HG03439 (cell line): ENCODE results near the gene FMO5.
"Not testable (repeated sequence)": the region's sequence is repeated elsewhere in the genome, so short reads cannot be mapped to it uniquely, and the experiment has no call there.

Experiments
- ATAC-seq: cut with Tn5 transposase; IDR thresholded peaks from one replicate; pipeline ENCODE4 v1.9.1; 2021; ENCODE audit warnings: mild to moderate bottlenecking, moderate library complexity; ENCODE audit not compliant: unreplicated experiment

FMO5 gene

DNA sequence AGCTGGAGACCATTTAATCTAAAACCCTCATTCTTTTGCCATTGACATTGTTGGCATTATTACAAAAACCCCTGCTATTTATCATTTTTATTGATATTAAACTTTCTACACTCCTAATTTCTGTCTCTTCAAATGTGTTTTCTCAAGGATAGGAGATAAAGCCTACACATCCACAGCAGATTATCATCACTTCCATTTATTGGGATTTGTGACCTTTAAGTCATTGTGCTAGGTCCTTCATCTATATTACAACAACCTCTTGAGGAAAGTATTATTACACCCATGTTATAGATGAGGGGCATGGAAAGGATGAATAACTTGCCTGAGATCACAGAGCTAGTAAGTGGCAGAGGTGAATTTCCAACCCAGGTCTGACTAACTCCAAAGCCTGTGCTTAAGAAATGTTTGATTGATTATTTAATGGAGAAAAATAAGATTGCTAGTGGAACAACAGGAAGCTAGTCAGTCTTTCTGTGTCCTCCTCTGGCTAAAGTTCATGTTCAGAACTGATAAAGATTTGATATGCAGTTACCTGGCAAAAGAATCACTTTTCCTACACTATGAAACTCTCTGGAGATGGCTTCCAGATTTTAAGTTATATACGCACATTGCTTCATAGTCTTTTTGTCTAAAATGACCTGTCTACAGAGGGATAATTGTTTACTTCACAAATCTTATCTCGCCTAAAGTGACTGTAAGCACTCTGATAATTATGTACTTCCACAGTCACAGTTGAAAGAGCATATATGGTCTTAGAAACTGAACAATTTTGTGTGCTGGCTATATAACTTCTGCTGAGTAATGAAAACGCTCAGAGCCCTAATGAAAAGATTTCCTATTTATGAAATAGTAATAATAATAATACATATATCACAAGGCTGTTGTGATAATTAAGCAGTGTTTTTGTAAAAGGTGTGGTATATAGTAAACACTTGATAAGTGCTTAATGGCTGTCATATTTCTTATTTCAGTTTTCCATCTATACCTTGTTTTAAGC is 15.0 kb downstream of the FMO5 start:
- ATAC-seq = no peak

DNA sequence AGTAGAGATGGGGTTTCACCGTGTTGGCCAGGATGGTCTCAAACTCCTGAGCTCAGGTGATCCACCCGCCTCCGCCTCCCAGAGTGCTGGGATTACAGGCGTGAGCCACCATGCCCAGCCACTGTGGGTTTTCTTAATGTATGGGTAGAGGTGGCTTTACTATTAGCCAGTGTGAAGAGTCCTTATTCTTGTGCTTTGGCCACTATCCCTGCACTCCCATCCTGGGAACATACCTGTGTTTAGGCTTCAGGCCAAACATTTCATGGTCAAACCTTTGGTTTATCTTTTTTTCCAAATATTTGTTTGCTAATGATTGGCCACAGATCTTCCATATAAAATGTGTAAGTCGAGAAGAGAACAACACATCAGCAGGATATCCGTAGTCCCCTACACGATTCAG is 16.5 kb downstream of the FMO5 start:
- no peak for ATAC-seq

DNA sequence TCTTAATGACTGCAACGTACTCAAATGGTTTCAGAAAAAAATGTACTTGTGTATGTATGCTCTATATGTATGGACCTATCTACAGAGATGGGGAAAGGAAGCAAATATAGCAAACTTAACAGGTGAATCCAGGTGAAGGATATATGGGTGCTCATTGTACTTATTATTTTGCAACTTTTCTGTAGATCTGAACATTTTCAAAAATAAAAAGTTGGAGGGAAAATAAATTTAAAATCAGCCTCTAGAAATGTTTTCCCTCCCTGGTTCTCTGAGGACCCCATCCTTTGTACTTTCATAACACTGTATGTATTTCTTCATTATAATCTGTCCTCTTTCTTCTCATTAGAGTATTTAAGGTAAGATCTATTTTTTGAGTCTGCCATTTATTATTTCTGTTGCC is 17.9 kb downstream of the FMO5 start:
- ATAC-seq = no peak

DNA sequence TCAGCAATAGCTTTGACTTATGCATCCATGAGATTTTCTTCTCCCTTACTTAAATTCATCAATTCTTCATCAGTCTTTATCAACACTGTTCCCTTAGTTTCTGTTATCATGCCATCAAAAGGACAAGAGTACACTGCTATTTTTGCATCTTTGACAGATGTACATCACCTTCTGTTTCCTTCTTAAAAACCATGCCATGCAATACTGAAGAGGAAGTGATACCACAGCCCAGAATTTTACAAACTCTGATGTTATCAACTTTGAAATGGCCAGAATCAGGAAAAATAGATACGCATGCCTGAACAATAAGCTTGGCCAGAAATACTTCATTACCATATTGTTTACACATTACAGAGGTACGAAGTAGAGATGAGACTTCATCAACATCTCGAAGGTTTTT is 21.1 kb downstream of the FMO5 start:
- no peak for ATAC-seq

DNA sequence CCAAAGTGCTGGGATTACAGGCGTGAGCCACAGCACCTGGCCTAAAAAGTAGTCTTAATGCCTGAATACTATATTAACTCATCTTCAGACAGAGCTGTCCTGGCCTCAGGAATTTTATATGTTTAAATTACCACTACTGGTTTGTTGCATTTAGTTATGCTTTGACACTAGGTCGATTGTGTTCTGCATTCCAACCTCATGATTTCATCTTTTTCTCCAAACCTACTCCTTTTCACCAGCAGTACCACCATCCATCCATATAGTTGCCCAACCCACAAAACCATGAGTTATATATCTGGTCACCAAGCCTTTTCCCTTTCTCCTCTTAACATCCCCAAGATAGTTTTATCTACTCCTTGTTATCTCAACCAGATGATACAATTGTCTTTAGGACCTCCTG is 22.6 kb downstream of the FMO5 start:
- no peak for ATAC-seq

DNA sequence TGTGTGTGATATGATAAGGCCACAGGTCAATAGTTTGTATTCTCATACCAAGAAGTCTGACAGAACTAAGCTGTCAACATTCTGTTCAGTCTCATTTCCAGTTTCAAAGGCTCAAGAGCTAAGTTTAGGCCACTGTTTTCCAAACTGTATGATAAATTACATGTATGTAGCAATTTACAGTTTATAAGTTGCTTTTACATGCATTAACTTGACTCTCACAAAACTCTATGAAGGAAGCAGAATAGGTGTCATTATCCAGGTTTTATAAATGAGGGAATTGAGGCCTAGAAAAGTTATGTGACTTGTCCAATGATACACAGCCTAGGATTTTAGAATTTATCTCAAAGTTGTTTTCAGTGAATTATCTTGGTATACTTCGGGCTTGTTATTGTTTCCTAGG is 23.4 kb downstream of the FMO5 start:
- no peak for ATAC-seq

DNA sequence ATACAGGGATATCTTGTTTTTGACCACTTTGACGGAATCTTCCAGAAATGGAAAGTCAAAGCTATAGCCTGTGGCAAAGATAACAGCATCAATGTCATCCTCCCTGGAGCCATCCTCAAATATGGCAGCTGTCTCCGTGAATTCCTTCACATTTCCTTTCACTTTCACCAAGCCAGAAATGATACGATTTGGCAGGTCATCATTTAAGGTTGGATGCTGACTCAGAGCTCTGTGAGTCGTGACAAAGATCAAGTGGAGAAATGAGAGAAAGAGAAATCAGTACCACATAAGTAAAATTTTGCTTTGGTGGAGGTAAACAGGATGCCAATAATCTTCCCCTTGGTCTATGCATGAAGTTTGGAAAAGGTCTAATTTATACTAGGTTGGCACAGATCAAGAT is 23.9 kb downstream of the FMO5 start:
- ATAC-seq = no peak

DNA sequence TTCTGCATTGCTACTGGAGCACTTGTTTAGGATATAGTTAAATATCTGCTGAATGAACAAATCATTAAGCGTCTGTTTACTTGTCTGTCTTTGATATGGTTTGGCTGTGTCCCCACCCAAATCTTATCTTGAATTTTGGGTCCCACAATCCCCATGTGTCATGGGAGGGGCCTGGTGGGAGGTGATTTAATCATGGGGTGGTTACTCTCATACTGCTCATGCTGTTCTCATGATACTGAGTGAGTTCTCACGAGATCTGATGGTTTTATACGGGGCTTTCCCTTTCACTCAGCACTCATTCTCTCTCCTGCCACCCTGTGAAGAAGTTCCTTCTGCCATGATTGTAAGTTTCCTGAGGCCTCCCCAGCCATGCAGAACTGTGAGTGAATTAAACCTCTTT is 27.8 kb downstream of the FMO5 start:
- ATAC-seq = not testable (repeated sequence)

DNA sequence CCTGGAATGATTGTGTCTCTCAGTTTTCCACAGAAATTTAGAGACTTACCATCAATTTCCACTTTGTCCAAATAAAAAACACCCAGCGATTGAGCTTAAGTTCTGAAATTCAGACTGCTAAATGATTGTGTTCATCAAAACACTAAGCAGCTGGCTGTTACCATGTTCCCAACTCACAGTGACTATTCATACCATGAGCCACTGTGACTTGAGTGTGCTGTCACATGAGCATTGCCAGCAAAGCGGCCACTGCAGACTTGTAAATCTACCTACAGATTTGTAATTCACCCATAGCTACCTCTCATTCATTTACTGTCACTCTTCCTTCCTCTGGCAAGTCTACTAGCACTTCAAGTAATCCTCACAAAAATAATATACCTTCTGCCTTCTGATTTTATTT is 35.6 kb downstream of the FMO5 start:
- ATAC-seq = no peak

DNA sequence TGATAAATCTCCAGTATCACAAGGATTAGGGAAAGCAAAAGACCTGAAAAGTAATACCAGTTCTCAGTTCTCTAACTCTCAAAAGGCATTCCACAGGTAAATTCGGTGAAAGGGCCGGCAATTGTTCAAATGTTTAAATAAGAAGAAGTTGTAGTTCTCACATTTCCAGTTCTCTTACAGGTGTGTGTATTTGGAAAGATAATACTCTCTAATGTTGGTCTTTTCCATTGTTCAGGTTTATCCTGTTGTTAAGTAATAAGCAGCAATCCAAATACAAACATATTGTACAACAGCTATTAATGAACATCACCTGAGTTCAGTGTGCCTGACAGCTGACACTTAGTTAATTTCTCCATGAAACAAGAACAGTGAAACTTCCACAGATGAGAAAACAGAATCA is 39.7 kb downstream of the FMO5 start:
- ATAC-seq = no peak

DNA sequence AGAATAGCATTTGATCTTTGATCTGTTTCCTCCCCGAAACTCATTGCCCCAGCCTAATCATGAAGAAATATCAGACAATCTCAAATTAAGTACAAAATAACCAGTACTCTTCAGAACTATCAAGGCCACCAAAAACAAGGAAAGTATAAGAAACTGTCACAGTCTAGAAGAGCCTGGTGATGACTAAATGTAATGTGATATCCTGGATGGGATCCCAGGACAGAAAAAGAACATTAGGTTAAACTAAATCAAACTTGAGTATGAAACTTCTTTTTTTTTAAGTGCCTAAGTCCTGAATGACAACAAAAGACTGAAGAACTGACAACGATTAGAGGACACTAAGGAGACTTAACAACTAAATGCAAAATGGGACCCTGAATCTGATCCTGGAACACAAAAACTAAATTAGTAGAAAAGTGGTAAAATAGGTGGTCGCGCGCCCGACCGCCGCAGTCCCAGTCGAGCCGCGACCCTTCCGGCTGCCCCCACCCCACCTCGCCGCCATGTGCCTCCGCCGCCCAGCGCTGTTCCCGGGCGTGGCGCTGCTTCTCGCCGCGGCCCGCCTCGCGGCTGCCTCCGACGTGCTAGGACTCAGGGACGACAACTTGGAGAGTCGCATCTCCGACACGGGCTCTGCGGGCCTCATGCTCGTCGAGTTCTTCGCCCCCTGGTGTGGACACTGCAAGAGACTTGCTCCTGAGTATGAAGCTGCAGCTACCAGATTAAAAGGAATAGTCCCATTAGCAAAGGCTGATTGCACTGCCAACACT is 47.3 kb downstream of the FMO5 start:
- no peak for ATAC-seq

DNA sequence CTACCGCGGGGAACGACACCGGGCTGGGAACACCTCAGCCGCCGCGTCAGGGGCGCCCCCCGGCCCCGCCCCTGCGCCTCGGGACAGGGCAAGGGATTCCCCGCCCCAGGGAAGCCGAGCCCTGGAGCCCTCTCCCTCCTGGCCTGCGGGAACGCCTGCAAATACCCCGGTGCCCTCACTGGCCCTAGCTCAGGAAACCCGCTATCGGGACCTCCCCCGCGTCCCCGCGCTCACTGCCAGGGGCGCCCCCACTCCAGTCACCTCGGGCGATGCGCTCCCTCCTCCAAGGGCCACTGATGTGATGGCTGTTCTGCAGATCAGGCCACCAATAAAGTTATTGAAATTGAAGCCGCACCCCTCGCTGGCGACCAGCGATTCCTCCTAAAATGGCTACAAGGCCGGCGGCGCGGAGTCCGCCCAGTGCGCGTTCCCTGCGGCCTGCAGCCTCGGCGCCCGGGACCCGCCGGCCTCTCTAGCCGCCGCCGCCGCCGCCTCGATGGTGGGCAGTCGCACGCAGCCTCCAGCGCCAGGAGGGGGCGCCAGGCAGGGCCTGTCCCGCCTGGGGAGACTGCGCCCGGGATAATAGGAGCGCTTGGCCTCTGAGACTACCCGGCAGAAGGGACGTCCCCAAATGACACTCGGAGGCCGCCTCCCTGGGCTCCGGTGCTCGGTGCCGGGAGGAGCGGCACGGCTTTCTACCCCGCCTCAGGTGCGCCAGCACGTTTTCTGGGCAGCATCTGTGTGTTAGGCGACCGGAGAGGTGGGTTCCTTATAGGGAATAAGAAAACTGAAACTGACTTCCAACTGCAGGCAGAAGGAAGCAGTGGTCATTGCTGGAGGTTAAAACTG is 52.7 kb downstream of the FMO5 start, which contains the start of gene PRKAB2:
Gene PRKAB2 (minus strand): TSS at position 303 of the 849 bp plus-strand sequence. CDS start 326 bp downstream, outside the sequence.
- peak; percentile 90 for ATAC-seq

DNA sequence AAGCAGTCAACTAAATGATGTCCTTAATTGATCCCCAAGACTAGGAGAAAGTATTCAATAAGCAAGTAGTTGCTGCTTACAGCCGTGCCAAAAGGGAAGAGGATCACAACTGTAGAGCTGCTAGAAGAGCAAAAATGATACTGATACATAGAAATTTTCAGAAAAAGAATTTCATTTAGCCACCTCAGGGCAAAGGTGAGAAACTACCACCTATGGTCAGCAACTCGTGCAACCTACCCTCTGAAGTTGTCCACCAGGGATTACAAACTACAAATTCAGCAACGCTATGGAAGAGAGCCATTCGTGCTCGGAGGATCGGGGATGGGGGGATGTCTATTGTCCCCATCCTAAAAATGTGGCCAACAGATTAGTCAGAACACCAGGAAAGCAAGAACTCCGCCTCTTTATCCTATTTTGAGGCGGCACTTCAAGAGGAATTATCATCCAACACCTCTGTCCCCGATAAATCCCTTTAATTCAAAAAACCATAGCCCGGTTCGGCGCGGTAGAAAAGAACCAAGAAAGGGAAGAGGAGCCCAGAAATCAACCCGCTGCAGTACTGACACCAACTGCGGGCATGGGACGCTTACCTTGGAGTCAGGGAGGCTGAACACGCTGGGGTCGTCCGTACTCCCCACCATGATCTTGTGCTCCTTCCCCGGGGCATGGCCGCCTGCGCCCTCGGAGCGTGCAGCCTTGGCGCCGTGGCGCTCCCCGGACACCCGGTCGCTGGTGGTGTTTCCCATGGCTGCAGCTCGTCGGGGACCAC is 53.6 kb downstream of the FMO5 start:
- ATAC-seq = peak; percentile 19

DNA sequence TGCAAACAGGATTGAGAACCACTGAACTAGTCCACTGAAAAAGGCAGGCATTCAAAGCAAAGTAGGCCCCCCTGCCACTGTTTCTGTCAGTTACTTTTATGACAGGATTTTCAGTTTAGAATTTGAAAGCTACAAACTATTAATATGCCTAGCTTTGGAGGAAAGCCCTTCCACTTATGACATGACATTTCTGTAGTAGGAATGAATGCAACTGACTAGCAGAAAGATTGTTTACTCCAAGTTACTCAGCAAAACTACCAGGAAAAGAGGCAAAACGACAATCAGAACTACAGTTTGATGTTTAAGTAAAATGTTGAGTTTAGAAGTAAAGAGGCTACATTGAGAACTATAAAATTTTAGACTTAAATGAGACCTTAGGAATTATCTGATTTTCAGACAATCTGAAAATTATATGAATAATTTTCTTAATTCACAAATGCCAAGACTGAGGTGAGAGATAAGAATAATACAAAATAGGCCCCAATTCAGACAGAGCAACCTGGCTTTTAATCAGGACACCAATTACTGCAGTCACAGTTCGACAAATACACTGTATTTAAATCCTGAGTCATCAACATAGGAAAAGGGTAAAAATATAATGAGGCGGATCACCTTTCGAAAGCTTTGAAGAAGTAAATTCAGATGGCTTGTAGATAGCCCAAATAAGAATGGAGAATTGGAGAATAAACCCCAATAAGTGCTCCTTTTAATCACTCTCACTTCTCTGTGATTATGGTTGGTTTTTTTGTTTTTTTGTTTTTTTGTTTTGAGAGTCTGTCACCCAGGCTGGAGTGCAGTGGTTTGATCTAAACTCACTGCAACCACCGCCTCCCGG is 55.1 kb downstream of the FMO5 start:
- no peak for ATAC-seq

DNA sequence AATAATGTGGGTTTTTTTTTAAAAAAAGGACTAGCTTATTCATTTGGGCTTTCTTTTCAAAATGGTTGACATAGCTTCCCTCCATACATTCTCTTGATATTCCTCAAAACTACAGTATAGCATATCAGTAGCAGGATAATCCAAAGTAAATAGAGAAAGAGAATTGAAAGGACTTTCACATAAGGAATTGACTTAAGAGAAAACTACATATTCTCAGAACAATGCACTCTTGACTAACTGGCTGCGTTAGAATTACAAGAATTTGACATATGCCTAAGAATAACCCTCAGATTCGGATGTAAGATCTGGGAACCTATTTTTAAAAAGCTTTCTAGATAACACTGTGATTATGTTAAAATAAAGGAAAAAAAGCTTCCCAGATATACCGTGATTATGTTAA is 56.0 kb downstream of the FMO5 start:
- no peak for ATAC-seq

DNA sequence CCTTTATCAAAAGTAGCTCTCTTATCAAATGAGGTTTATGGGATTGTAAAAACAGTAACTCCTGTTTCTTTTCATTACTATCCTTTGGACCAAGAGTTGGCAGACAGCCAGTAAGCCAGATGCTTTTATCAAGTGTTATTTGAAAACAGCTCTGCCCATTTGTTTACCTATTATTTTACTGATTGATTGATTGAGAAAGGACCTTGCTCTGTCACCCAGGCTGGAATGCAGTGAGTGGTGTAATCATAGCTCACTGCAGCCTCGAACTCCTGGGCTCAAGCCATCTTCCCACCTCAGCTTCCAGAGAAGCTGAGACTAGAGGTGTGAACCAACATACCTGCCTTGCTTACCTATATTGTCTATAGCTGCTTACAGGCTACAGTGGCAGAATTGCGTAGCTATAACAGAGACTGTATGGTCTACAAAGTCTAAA is 56.5 kb downstream of the FMO5 start:
- no peak for ATAC-seq

DNA sequence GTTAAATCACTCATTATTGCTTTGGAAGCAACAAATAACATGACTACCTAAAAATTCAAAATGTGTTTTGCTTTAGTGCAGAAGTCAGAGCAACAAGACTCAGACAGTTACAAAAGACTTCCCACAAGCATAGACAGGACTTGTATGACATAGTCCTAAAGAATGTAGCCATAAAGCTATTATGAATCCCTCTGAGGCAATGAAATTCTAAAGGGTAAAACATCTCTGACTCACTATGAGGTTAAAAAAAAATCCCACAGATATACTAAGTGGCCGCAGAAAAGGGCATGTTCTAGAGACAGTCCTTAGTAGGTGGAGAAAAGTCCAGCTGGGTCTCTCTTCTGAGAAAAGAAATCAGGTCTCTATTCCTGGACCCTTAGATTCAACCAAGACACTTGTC is 57.8 kb downstream of the FMO5 start:
- no peak for ATAC-seq

DNA sequence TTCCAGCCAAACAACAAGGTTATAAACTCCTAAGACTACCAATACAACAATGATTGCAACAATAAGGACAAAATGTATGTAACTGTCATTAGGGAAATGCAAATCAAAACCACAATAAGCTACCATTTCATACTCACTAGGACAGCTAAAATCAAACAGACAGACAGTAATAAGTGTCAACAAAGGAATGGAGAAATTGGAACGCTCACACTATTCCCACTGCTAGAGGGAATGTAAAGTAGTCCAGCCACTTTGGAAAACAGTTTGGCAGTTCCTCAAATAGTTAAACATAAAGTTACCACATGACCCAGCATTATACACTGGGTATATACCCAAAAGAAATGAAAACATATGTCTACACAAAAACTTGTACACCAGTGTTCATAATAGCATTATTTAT is 62.1 kb downstream of the FMO5 start:
- no peak for ATAC-seq

DNA sequence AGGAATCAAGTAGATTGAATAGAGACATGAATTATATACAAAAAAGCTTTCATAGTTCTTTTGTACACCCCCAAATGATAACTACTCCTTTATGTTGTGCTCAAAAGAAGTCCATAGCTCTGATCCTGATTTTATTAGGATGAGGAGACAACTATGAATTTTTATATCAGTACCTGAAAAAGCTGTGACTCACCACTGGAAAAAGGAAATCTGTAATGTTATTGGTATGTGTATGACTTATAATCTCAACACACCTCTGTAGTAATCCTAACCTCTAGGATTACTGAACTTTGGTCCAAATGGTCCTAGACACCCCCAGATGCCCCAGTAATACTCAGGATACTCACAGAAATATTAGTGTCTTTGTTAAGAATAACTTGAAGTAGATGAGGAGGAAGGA is 63.0 kb downstream of the FMO5 start:
- ATAC-seq = no peak
